Gastrocnemius medialis (tissue), 4 donors: ENCODE data around the gene INPP5D. TPM values are rescaled to one million over a fixed set of nuclear protein-coding genes. Genes with fewer than 3 reads are reported as not detected.

Experiments used
- ATAC-seq, 2 donors: fragments of 150-250 bp; one replicate each; pipeline ENCODE4 v1.9.1; 2016
- DNase-seq, 2 donors: peaks; one replicate each; pipeline ENCODE4 v3.0.0-alpha.2; 2019
- H3K27ac ChIP-seq, 4 donors: fragments of 200-600 bp; sonication (generic); 1 replicate in 1 of 4; 2 replicates in 3 of 4; pipeline ENCODE4 v1.5.1; 2016 to 2018; ENCODE audit warnings: mild to moderate bottlenecking in 2 of 4, moderate library complexity in 1 of 4
- H3K27me3 ChIP-seq, 3 donors: fragments of 200-600 bp; sonication (generic) in 2 of 3; 1 replicate in 1 of 3; 2 replicates in 2 of 3; pipeline versions ENCODE4 v1.5.1 to v1.6.0; 2016 to 2019; ENCODE audit warnings: mild to moderate bottlenecking in 1 of 3, moderate library complexity in 1 of 3
- H3K36me3 ChIP-seq, 2 donors: fragments of 200-600 bp; sonication (generic) in 1 of 2; one replicate each; pipeline ENCODE4 v1.5.1; 2017 to 2018
- H3K4me1 ChIP-seq, 2 donors: fragments of 200-600 bp; sonication (generic) in 1 of 2; one replicate each; pipeline ENCODE4 v1.5.1; 2016 to 2017; ENCODE audit warnings: mild to moderate bottlenecking in 2 of 2
- H3K4me3 ChIP-seq, 4 donors: fragments of 200-600 bp; sonication (generic) in 3 of 4; 1 replicate in 1 of 4; 2 replicates in 3 of 4; pipeline ENCODE4 v1.5.1; 2016 to 2019; ENCODE audit warnings: mild to moderate bottlenecking in 2 of 4
- H3K9me3 ChIP-seq, 3 donors: fragments of 200-600 bp; sonication (generic) in 2 of 3; 1 replicate in 1 of 3; 2 replicates in 2 of 3; pipeline ENCODE4 v1.5.1; 2016 to 2019
- POLR2A ChIP-seq, 2 donors: fragments of 450-650 bp; IDR thresholded peaks; one replicate each; pipeline ENCODE4 v1.6.1; 2017; ENCODE audit warnings: antibody characterized with exemption in 2 of 2, mild to moderate bottlenecking in 2 of 2, moderate library complexity in 2 of 2
- in situ Hi-C, 4 donors: fragments of 200-750 bp; cut with MboI; loops; one replicate each; pipeline versions ENCODE4 v1.15.0 to v1.8.0; 2017; ENCODE audit warnings: low sequenced_read_pairs in 4 of 4
- intact Hi-C: fragments of 100-400 bp; cut with DNase I; formaldehyde crosslinking; loops from one replicate; pipeline ENCODE4 v1.15.1; 2023; ENCODE audit warnings: low total_unique reads
- total RNA-seq, 4 donors: library from RNA; depleted of rRNA; stranded (reverse); fragments of >200 nt; gene quantifications; one replicate each; pipeline versions ENCODE4 v1.1.0 to v1.2.3, GENCODE V29; 2016
- TF ChIP-seq, protein P1 (sequence below), 5 experiments: fragments of 450-650 bp in 3 of 5; fragments of 200-600 bp in 2 of 5; sonication (generic) in 2 of 5; IDR thresholded peaks in 4 of 5; conservative IDR thresholded peaks in 1 of 5; 1 replicate in 4 of 5; 2 replicates in 1 of 5; pipeline ENCODE4 v1.5.1; 2016 to 2019; ENCODE audit warnings: antibody characterized with exemption in 5 of 5, mild to moderate bottlenecking in 3 of 5, moderate library complexity in 3 of 5

The INPP5D gene
- total RNA-seq, 4 donors from 2014 or later = 1.7 to 18.7 (median 4.9) TPM

DNA sequence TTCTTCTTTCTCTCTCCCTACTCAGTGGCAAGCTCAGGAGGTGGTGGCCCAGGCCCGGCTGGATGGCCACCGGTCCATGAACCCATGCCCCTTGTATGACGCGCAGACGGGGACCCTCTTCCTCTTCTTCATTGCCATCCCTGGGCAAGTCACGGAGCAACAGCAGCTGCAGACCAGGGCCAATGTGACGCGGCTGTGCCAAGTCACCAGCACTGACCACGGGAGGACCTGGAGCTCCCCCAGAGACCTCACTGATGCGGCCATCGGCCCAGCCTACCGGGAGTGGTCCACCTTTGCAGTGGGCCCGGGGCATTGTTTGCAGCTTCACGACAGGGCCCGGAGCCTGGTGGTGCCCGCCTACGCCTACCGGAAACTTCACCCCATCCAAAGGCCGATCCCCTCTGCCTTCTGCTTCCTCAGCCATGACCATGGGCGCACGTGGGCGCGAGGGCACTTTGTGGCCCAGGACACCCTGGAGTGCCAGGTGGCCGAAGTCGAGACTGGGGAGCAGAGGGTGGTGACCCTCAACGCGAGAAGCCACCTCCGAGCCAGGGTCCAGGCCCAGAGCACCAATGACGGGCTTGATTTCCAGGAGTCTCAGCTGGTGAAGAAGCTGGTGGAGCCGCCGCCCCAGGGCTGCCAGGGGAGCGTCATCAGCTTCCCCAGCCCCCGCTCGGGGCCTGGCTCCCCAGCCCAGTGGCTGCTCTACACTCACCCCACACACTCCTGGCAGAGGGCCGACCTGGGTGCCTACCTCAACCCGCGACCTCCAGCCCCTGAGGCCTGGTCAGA lies 25.9 kb upstream of the INPP5D start:
- Histone ChIP-seq H3K36me3 (no peaks in the 10 kb centered on the region), H3K27me3 (no peaks in the 10 kb centered on the region), H3K4me3 (no peak overlapping the region), H3K27ac (no peak overlapping the region), H3K9me3 (no peaks in the 10 kb centered on the region), H3K4me1 (no peaks in the 10 kb centered on the region)
- no peak for ATAC-seq
- in situ Hi-C loops = loop anchor here in 1 of 4 donors (25.0 kb wide), 1 partner anchor 422 kb away; no protein-coding TSS in a partner anchor
- no peak for DNase-seq
- intact Hi-C loops = no loop called here
- no peak for TF ChIP-seq POLR2A (IDR thresholded peaks at IDR 0.05)
- TF ChIP-seq, protein P1, sequence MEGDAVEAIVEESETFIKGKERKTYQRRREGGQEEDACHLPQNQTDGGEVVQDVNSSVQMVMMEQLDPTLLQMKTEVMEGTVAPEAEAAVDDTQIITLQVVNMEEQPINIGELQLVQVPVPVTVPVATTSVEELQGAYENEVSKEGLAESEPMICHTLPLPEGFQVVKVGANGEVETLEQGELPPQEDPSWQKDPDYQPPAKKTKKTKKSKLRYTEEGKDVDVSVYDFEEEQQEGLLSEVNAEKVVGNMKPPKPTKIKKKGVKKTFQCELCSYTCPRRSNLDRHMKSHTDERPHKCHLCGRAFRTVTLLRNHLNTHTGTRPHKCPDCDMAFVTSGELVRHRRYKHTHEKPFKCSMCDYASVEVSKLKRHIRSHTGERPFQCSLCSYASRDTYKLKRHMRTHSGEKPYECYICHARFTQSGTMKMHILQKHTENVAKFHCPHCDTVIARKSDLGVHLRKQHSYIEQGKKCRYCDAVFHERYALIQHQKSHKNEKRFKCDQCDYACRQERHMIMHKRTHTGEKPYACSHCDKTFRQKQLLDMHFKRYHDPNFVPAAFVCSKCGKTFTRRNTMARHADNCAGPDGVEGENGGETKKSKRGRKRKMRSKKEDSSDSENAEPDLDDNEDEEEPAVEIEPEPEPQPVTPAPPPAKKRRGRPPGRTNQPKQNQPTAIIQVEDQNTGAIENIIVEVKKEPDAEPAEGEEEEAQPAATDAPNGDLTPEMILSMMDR (IDR thresholded peaks at IDR 0.05 in 4 of 5, conservative IDR thresholded peaks at IDR 0.05 in 1 of 5) = no peak

DNA sequence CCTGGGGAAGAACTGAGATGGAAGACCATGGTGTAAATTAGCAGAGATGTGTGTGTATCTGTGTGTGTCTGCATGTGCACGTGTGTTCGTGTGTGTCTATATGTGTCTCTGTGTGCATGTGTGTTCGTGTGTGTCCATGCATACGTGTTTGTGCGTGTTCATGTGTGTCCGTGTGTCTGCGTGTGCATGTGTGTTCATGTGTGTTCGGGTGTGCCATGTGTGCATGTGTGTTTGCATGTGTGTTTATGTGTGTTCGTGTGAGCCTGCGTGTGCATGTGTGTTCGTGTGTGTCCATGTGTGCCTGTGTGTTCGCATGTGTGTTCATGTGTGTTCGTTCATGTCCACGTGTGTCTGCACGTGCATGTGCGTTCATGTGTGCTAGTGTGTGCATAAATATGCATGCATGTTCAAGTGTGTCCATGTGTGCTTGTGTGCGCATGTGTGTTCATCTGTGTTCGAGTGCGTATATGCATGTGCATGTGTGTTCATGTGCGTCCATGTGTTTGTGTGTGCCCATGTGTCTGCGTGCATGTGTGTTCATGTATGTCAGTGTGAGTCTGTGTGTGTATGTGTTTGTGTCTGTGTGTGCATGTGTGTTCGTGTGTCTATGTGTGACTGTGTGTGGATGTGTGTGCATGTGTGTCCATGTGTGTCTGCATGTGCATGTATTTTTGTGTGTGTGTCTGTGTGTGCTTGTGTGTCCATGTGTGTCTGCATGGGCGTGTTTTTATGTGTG lies 24.5 kb upstream of the INPP5D start:
- no peaks in the 10 kb centered on the region for H3K9me3 ChIP-seq
- intact Hi-C loops = no loop called here
- no peak for TF ChIP-seq POLR2A (IDR thresholded peaks at IDR 0.05)
- TF ChIP-seq, protein P1 (IDR thresholded peaks at IDR 0.05 in 4 of 5, conservative IDR thresholded peaks at IDR 0.05 in 1 of 5) = no peak
- H3K4me1 ChIP-seq = no peaks in the 10 kb centered on the region
- no peak for DNase-seq
- no peaks in the 10 kb centered on the region for H3K27me3 ChIP-seq
- in situ Hi-C loops = loop anchor here in 1 of 4 donors (25.0 kb wide), 1 partner anchor 423 kb away; no protein-coding TSS in a partner anchor
- H3K27ac ChIP-seq = no peak overlapping the region
- H3K36me3 ChIP-seq = no peaks in the 10 kb centered on the region
- H3K4me3 ChIP-seq = no peak overlapping the region
- no peak for ATAC-seq

DNA sequence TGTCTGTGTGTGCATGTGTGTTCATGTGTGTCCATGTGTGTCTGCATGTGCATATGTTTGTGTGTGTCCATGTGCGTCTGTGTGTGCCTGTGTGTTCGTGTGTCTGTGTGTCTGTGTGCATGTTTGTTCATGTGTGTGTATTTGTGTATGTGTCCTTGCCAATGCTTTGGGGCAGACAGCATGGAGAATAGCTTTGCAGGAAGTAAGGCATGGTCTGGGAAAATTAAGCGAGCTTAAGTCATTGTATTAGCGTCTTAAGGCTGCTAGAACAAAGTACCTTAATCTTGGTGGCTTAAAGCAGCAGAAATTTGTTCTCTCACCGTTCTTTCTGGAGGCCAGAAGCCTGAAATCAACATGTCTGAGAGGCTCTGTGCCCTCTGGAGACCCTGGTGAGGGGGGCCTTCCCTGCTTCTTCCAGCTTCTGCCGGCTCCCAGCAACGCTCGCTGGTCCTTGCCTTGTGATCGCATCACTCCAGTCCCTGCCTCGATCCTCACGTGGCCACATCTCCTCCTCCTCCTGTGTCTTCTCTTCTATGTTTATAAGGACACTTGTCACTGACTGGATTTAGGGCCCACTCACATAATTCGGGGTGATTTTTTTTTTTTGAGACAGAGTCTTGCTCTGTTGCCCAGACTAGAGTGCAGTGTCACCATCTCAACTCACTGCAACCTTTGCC lies 23.8 kb upstream of the INPP5D start:
- DNase-seq (no peak), ATAC-seq (no peak)
- Histone ChIP-seq H3K27me3 (no peaks in the 10 kb centered on the region), H3K4me3 (no peak overlapping the region), H3K4me1 (no peaks in the 10 kb centered on the region), H3K36me3 (no peaks in the 10 kb centered on the region), H3K27ac (no peak overlapping the region), H3K9me3 (no peaks in the 10 kb centered on the region)
- TF ChIP-seq, protein P1 (IDR thresholded peaks at IDR 0.05 in 4 of 5, conservative IDR thresholded peaks at IDR 0.05 in 1 of 5) = no peak
- in situ Hi-C loops (loop anchor here in 1 of 4 donors (25.0 kb wide), 1 partner anchor 424 kb away; no protein-coding TSS in a partner anchor), intact Hi-C loops (no loop called here)

DNA sequence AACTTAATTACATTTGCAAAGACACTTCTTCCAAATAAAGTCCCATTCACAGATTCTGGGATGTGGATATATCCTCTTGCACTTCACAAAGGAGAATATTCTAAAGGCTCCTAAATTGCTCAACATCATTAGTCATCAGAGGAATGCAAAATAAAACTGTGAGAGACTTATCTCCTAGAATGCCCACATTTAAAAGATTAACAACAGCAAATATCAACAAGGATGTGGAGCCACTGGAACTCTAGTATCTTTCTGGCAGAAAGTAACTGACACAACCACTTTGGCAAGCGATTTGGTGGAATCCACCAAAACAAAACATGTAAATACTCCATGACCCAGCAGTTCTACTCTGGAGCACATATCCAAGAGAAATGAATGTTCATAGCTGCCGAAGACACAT lies 23.1 kb upstream of the INPP5D start:
- in situ Hi-C loops = loop anchor here in 1 of 4 donors (25.0 kb wide), 1 partner anchor 425 kb away; no protein-coding TSS in a partner anchor

More for the DNA sequence above, 23.1 kb upstream of the INPP5D start:
- H3K36me3 ChIP-seq = no peaks in the 10 kb centered on the region
- no peaks in the 10 kb centered on the region for H3K9me3 ChIP-seq
- no peak for DNase-seq
- no peaks in the 10 kb centered on the region for H3K4me1 ChIP-seq
- no peak overlapping the region for H3K4me3 ChIP-seq
- H3K27me3 ChIP-seq = no peaks in the 10 kb centered on the region
- TF ChIP-seq POLR2A (IDR thresholded peaks at IDR 0.05) = no peak
- TF ChIP-seq, protein P1 (IDR thresholded peaks at IDR 0.05 in 4 of 5, conservative IDR thresholded peaks at IDR 0.05 in 1 of 5) = no peak
- no peak for ATAC-seq
- intact Hi-C loops = no loop called here
- no peak overlapping the region for H3K27ac ChIP-seq
